GM23338 (cell line): ENCODE measurements around the gene PDE10A. TPM values are rescaled to one million over a fixed set of nuclear protein-coding genes. Genes with fewer than 3 reads are reported as not detected.

Source experiments
- ATAC-seq: fragments of 200-7000 bp; cut with Tn5 transposase; 3 replicates; pipeline ENCODE4 v1.9.1; 2020
- DNase-seq: peaks from one replicate; pipeline ENCODE4 v3.0.0-alpha.2; 2015; ENCODE audit warnings: low spot score
- H2AFZ ChIP-seq: fragments of 200-600 bp; sonication (generic); 2 replicates; pipeline ENCODE4 v1.8.0; 2016; ENCODE audit warnings: antibody characterized with exemption, mild to moderate bottlenecking, moderate library complexity
- H3F3A ChIP-seq: fragments of 200-600 bp; sonication (generic); replicated peaks from 2 replicates; pipeline ENCODE4 v1.8.0; 2017; ENCODE audit warnings: antibody characterized with exemption, mixed run types, low read depth
- H3K27ac ChIP-seq: fragments of 200-600 bp; sonication (generic); 2 replicates; pipeline ENCODE4 v1.6.1; 2016; ENCODE audit warnings: low read depth
- H3K27me3 ChIP-seq: fragments of 200-600 bp; sonication (generic); 2 replicates; pipeline ENCODE4 v1.8.0; 2016; ENCODE audit warnings: mild to moderate bottlenecking, mixed run types, moderate library complexity; ENCODE audit not compliant: insufficient read depth
- H3K36me3 ChIP-seq: fragments of 200-600 bp; sonication (generic); 2 replicates; pipeline ENCODE4 v1.8.0; 2016; ENCODE audit warnings: mild to moderate bottlenecking; ENCODE audit not compliant: insufficient read depth
- H3K4me1 ChIP-seq: fragments of 200-600 bp; sonication (generic); 2 replicates; pipeline ENCODE4 v1.8.0; 2016; ENCODE audit warnings: mild to moderate bottlenecking, moderate library complexity; ENCODE audit not compliant: insufficient read depth
- H3K4me2 ChIP-seq: fragments of 200-600 bp; sonication (generic); 2 replicates; pipeline ENCODE4 v1.7.1; 2017; ENCODE audit warnings: mixed run types
- H3K4me3 ChIP-seq: fragments of 200-600 bp; sonication (generic); 2 replicates; pipeline ENCODE4 v1.6.1; 2016; ENCODE audit warnings: mixed run types
- H3K79me2 ChIP-seq: fragments of 200-600 bp; sonication (generic); replicated peaks from 2 replicates; pipeline ENCODE4 v1.8.0; 2017; ENCODE audit warnings: mild to moderate bottlenecking; ENCODE audit not compliant: insufficient read depth
- H3K9me2 ChIP-seq: fragments of 200-600 bp; sonication (generic); 2 replicates; pipeline ENCODE4 v1.8.0; 2017; ENCODE audit not compliant: insufficient read depth
- H4K20me1 ChIP-seq: fragments of 200-600 bp; sonication (generic); replicated peaks from 2 replicates; pipeline ENCODE4 v1.8.0; 2017; ENCODE audit warnings: mild to moderate bottlenecking; ENCODE audit not compliant: insufficient read depth
- H3K27ac Mint-ChIP-seq: 2 replicates; pipeline ENCODE4 v1.8.0; 2020; ENCODE audit warnings: inconsistent platforms, mild to moderate bottlenecking, moderate library complexity, mixed read lengths
- H3K27me3 Mint-ChIP-seq: 3 replicates; pipeline ENCODE4 v1.8.0; 2022; ENCODE audit warnings: low read depth, mild to moderate bottlenecking, moderate library complexity, mixed read lengths, inconsistent platforms; ENCODE audit not compliant: insufficient read depth, poor library complexity
- H3K36me3 Mint-ChIP-seq: 3 replicates; pipeline ENCODE4 v1.8.0; 2021; ENCODE audit warnings: low read depth, mild to moderate bottlenecking, inconsistent platforms, moderate library complexity, mixed read lengths
- H3K4me1 Mint-ChIP-seq: 3 replicates; pipeline ENCODE4 v1.8.0; 2020; ENCODE audit warnings: mild to moderate bottlenecking, inconsistent platforms, mixed read lengths
- H3K4me3 Mint-ChIP-seq: 3 replicates; pipeline ENCODE4 v1.8.0; 2021; ENCODE audit warnings: moderate library complexity, mild to moderate bottlenecking, inconsistent platforms, mixed read lengths
- H3K9me3 Mint-ChIP-seq: 3 replicates; pipeline ENCODE4 v1.8.0; 2020; ENCODE audit warnings: moderate library complexity, mild to moderate bottlenecking, inconsistent platforms, mixed read lengths
- CTCF ChIP-seq, 2 experiments: fragments of 200-600 bp in 1 of 2; sonication (generic) in 1 of 2; conservative IDR thresholded peaks; 2 replicates each; pipeline versions ENCODE4 v1.5.1 to v1.6.1; 2016 to 2017; ENCODE audit warnings: antibody characterized with exemption in 2 of 2, low read depth in 2 of 2, mild to moderate bottlenecking in 2 of 2, moderate library complexity in 1 of 2
- ETS1 ChIP-seq: IDR thresholded peaks from 2 replicates; pipeline ENCODE4 v1.6.1; 2016; ENCODE audit warnings: antibody characterized with exemption
- NANOG ChIP-seq: IDR thresholded peaks from 2 replicates; pipeline ENCODE4 v1.6.1; 2016; ENCODE audit warnings: antibody characterized with exemption, borderline replicate concordance
- POLR2AphosphoS5 ChIP-seq: IDR thresholded peaks from 2 replicates; pipeline ENCODE4 v1.6.1; 2016; ENCODE audit warnings: antibody characterized with exemption, low read depth
- STAT1 ChIP-seq: IDR thresholded peaks from one replicate; pipeline ENCODE4 v1.6.1; 2016; ENCODE audit warnings: antibody characterized with exemption; ENCODE audit not compliant: unreplicated experiment
- ZNF114 ChIP-seq: fragments of 250-450 bp; sonication (Bioruptor Pico); IDR thresholded peaks from 2 replicates; pipeline ENCODE4 v1.5.0; 2020; ENCODE audit warnings: mild to moderate bottlenecking, moderate library complexity
- ZNF331 ChIP-seq: fragments of 250-450 bp; sonication (Bioruptor Pico); IDR thresholded peaks from 2 replicates; pipeline ENCODE4 v1.5.0; 2020; ENCODE audit warnings: low read depth, mild to moderate bottlenecking, moderate library complexity
- ZNF462 ChIP-seq: fragments of 250-450 bp; sonication (Bioruptor Pico); IDR thresholded peaks from 2 replicates; pipeline ENCODE4 v1.5.0; 2020; ENCODE audit warnings: mild to moderate bottlenecking, moderate library complexity
- polyA plus RNA-seq: library from polyadenylated mRNA; unstranded; fragments of >200 nt; fragmentation: Nextera tagmentation; extraction: Ambion mirVana; gene quantifications from 2 replicates; pipeline ENCODE4 v1.2.1, GENCODE V29; 2016
- total RNA-seq: library from RNA; depleted of rRNA; stranded (reverse); fragments of >200 nt; shearing (Covaris generic); gene quantifications from 2 replicates; pipeline ENCODE4 v1.2.3, GENCODE V29; 2014
- TF ChIP-seq, protein P1 (sequence below): IDR thresholded peaks from one replicate; pipeline ENCODE4 v1.6.1; 2018; ENCODE audit warnings: antibody characterized with exemption; ENCODE audit not compliant: unreplicated experiment

Gene PDE10A
- total and polyA plus RNA-seq, 2 experiments from 2014 or later, result 0.50 to 3.9 TPM

DNA sequence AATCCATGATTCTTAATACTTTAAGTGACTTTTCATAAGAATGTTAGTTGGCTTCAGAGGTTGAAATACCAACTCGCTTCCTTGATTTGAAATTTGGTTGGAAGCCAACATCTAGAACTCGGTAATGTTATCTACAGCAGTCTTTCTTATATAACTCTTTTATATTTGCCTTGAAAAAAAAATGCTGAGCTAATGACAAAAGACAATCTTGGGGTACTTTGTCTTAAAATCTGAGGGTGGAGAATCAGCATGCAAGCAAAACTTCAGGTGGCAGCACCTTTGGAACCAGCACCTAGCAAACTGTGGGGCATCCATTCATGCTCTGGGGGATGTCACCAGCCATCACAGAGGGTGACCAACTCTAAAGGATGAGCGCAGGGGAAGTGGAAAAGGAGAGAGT lies 76.3 kb downstream of the PDE10A start (continued):
- TF ChIP-seq ZNF462 (CRISPR knock-in tag) (no peak), ETS1 (no peak), CTCF (conservative IDR thresholded peaks at IDR 0.05; ENCODE audit: low read depth in 2 of 2) (no peak), POLR2AphosphoS5 (no peak), NANOG (no peak), STAT1 (no peak), ZNF331 (no peak)

GRCh38 chr6:165585060-165585459 lies 78.0 kb downstream of the PDE10A start:
- Histone ChIP-seq H3K9me2 (no peaks in the 10 kb centered on the region), H3K36me3 (no peaks in the 10 kb centered on the region), H3K79me2 (no peaks in the 10 kb centered on the region), H3K4me2 (no peak overlapping the region), H3K27me3 (no peaks in the 10 kb centered on the region), H4K20me1 (no peaks in the 10 kb centered on the region), H3F3A (no peaks in the 10 kb centered on the region), H3K4me3 (no peak overlapping the region), H2AFZ (no peak overlapping the region), H3K4me1 (no peaks in the 10 kb centered on the region), H3K27ac (no peak overlapping the region)
- no peak for TF ChIP-seq ZNF114 (CRISPR knock-in tag)
- no peak for TF ChIP-seq ZNF331
- TF ChIP-seq, protein P1, sequence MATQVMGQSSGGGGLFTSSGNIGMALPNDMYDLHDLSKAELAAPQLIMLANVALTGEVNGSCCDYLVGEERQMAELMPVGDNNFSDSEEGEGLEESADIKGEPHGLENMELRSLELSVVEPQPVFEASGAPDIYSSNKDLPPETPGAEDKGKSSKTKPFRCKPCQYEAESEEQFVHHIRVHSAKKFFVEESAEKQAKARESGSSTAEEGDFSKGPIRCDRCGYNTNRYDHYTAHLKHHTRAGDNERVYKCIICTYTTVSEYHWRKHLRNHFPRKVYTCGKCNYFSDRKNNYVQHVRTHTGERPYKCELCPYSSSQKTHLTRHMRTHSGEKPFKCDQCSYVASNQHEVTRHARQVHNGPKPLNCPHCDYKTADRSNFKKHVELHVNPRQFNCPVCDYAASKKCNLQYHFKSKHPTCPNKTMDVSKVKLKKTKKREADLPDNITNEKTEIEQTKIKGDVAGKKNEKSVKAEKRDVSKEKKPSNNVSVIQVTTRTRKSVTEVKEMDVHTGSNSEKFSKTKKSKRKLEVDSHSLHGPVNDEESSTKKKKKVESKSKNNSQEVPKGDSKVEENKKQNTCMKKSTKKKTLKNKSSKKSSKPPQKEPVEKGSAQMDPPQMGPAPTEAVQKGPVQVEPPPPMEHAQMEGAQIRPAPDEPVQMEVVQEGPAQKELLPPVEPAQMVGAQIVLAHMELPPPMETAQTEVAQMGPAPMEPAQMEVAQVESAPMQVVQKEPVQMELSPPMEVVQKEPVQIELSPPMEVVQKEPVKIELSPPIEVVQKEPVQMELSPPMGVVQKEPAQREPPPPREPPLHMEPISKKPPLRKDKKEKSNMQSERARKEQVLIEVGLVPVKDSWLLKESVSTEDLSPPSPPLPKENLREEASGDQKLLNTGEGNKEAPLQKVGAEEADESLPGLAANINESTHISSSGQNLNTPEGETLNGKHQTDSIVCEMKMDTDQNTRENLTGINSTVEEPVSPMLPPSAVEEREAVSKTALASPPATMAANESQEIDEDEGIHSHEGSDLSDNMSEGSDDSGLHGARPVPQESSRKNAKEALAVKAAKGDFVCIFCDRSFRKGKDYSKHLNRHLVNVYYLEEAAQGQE, result no peak
- TF ChIP-seq ETS1, result no peak
- no peak for TF ChIP-seq STAT1
- H3K27ac Mint-ChIP-seq, result no peak overlapping the region
- peaks cover 2% of the 10 kb centered on the region for H3K27me3 Mint-ChIP-seq
- H3K4me1 Mint-ChIP-seq, result peaks cover 6% of the 10 kb centered on the region
- 0 out of 3 replicates have a peak, but pooled peaks cover 5% of the 10 kb centered on the region for H3K36me3 Mint-ChIP-seq
- H3K9me3 Mint-ChIP-seq, result no peaks in the 10 kb centered on the region
- DNase-seq, result no peak
- ATAC-seq, result no peak
- H3K4me3 Mint-ChIP-seq, result no peak overlapping the region
